Tibial nerve (tissue), 4 donors: ENCODE data around the gene ARID1B.

Experiments
- CTCF ChIP-seq, 5 experiments: fragments of 200-600 bp in 3 of 5; fragments of 450-650 bp in 2 of 5; sonication (generic) in 3 of 5; IDR thresholded peaks; one replicate each; pipeline ENCODE4 v1.5.1; 2016 to 2019; ENCODE audit warnings: antibody characterized with exemption in 5 of 5, mild to moderate bottlenecking in 3 of 5, moderate library complexity in 2 of 5
- EP300 ChIP-seq, 2 donors: sonication (generic); formaldehyde crosslinking; IDR thresholded peaks; one replicate each; pipeline ENCODE4 v1.6.1; 2017; ENCODE audit warnings: antibody characterized with exemption in 2 of 2, mild to moderate bottlenecking in 1 of 2
- POLR2A ChIP-seq, 2 donors: fragments of 450-650 bp; IDR thresholded peaks; one replicate each; pipeline ENCODE4 v1.6.1; 2017; ENCODE audit warnings: antibody characterized with exemption in 2 of 2, mild to moderate bottlenecking in 2 of 2, moderate library complexity in 2 of 2

GRCh38 chr6:157249826-157250225 is 472.6 kb downstream of the ARID1B start:
- TF ChIP-seq CTCF (IDR thresholded peaks at IDR 0.05) (no peak), EP300 (IDR thresholded peaks at IDR 0.05) (no peak), POLR2A (IDR thresholded peaks at IDR 0.05) (no peak)
